ENCODE measurements around the gene SEMA4B. TPM values are rescaled to one million over a fixed set of nuclear protein-coding genes. Genes with fewer than 3 reads are reported as not detected.

Gene SEMA4B
- total RNA-seq, 4 donors from 2014 or later = 43.1 to 104 (median 59.0) TPM

GRCh38 chr15:90262426-90262825, 61.3 kb downstream of the SEMA4B start:
- Histone ChIP-seq H3K4me1 (peaks cover 0 to 20% (median 19%) of the 10 kb centered on the region in 4 donors), H3K36me3 (peaks cover 0 to 5% (median 0%) of the 10 kb centered on the region in 3 donors), H3K4me3 (no peak overlapping the region), H3K9me3 (no peaks in the 10 kb centered on the region), H3K27ac (no peak overlapping the region), H3K27me3 (no peaks in the 10 kb centered on the region)
- TF ChIP-seq CTCF (IDR thresholded peaks at IDR 0.05) (no peak), POLR2A (IDR thresholded peaks at IDR 0.05) (no peak), EP300 (IDR thresholded peaks at IDR 0.05) (no peak)
- WGBS, 2 donors = 71 to 73% methylated on average over 5 of the region's 5 CpGs
- DNase-seq (ENCODE audit: low spot score in 2 of 2) = no peak

- peak overlapping the region; percentile 64 to 85 (median 80) for H3K4me3 ChIP-seq
- no peaks in the 10 kb centered on the region for H3K9me3 ChIP-seq
- H3K4me1 ChIP-seq = peaks cover 0 to 41% (median 37%) of the 10 kb centered on the region in 4 donors
- H3K27me3 ChIP-seq = no peaks in the 10 kb centered on the region
- DNase-seq (ENCODE audit: low spot score in 2 of 2) = no peak
- TF ChIP-seq EP300 (IDR thresholded peaks at IDR 0.05) = no peak
- TF ChIP-seq POLR2A (IDR thresholded peaks at IDR 0.05) = no peak
- no peak for TF ChIP-seq CTCF (IDR thresholded peaks at IDR 0.05)
- peak overlapping the region; percentile 84 to 95 (median 93) for H3K27ac ChIP-seq
- H3K36me3 ChIP-seq = peaks cover 0 to 15% (median 0%) of the 10 kb centered on the region in 3 donors
- WGBS, 2 donors = 22 to 58% methylated on average over 4 of the region's 4 CpGs
Observed at GRCh38 chr15:90264671-90265070, 63.5 kb downstream of the SEMA4B start.

GRCh38 chr15:90265271-90266060, 64.3 kb downstream of the SEMA4B start, which contains the start of gene NGRN:
Gene NGRN (plus strand): TSS chr15:90265672. CDS start chr15:90265713, 41 bp downstream.
- WGBS, 2 donors = 0% methylated on average over 13 to 24 of the region's 59 CpGs

GRCh38 chr15:90266061-90266431, 64.9 kb downstream of the SEMA4B start:
- H3K4me1 ChIP-seq = peaks cover 0 to 48% (median 43%) of the 10 kb centered on the region in 4 donors
- peak overlapping the region; percentile 84 to 95 (median 93) for H3K27ac ChIP-seq
- H3K4me3 ChIP-seq = peak overlapping the region; percentile 64 to 85 (median 80)
- H3K9me3 ChIP-seq = no peaks in the 10 kb centered on the region
- H3K36me3 ChIP-seq = peaks cover 0 to 29% (median 7%) of the 10 kb centered on the region in 3 donors
- no peak for TF ChIP-seq CTCF (IDR thresholded peaks at IDR 0.05)
- TF ChIP-seq EP300 (IDR thresholded peaks at IDR 0.05) = no peak
- no peak for TF ChIP-seq POLR2A (IDR thresholded peaks at IDR 0.05)
- DNase-seq (ENCODE audit: low spot score in 2 of 2) = peak in 1 of 2 donors; percentile 31
- H3K27me3 ChIP-seq = no peaks in the 10 kb centered on the region
- 1% methylated on average over 16 of the region's 16 CpGs for WGBS, 2 donors

More at GRCh38 chr15:90265271-90266060, 64.3 kb downstream of the SEMA4B start, which contains the start of gene NGRN:
- peak; percentile 80 to 88 for DNase-seq (ENCODE audit: low spot score in 2 of 2)
- no peaks in the 10 kb centered on the region for H3K9me3 ChIP-seq
- H3K27me3 ChIP-seq = no peaks in the 10 kb centered on the region
- peaks cover 0 to 48% (median 43%) of the 10 kb centered on the region in 4 donors for H3K4me1 ChIP-seq
- H3K27ac ChIP-seq = peak within 1 kb of the TSS; percentile 84 to 95 (median 93)
- peak within 1 kb of the TSS; percentile 64 to 85 (median 80) for H3K4me3 ChIP-seq
- peak in 1 of 5 experiments; percentile 19 for TF ChIP-seq CTCF (IDR thresholded peaks at IDR 0.05)
- TF ChIP-seq POLR2A (IDR thresholded peaks at IDR 0.05) = peak; percentile 83 to 91
- TF ChIP-seq EP300 (IDR thresholded peaks at IDR 0.05) = peak; percentile 58 to 98
- peaks cover 0 to 23% (median 2%) of the 10 kb centered on the region in 3 donors for H3K36me3 ChIP-seq

GRCh38 chr15:90266485-90266884, 65.4 kb downstream of the SEMA4B start:
- H3K4me3 ChIP-seq = peak overlapping the region; percentile 64 to 85 (median 80)
- 5 to 7% methylated on average over 15 of the region's 15 CpGs for WGBS, 2 donors

More at GRCh38 chr15:90266485-90266884, 65.4 kb downstream of the SEMA4B start:
- H3K27me3 ChIP-seq = no peaks in the 10 kb centered on the region
- TF ChIP-seq EP300 (IDR thresholded peaks at IDR 0.05) (no peak), CTCF (IDR thresholded peaks at IDR 0.05) (no peak), POLR2A (IDR thresholded peaks at IDR 0.05) (no peak)
- peak overlapping the region; percentile 84 to 95 (median 93) for H3K27ac ChIP-seq
- H3K36me3 ChIP-seq = peaks cover 0 to 34% (median 10%) of the 10 kb centered on the region in 3 donors
- no peak for DNase-seq (ENCODE audit: low spot score in 2 of 2)
- peaks cover 0 to 52% (median 43%) of the 10 kb centered on the region in 4 donors for H3K4me1 ChIP-seq
- H3K9me3 ChIP-seq = no peaks in the 10 kb centered on the region
